HepG2 (cell line): ENCODE data around the gene STAT5A. TPM values are rescaled to one million over a fixed set of nuclear protein-coding genes. Genes with fewer than 3 reads are reported as not detected.

Experiments
- AFF4 ChIP-seq: sonication (generic); formaldehyde crosslinking; IDR thresholded peaks from 2 replicates; pipeline ENCODE4 v1.4.0; 2020; ENCODE audit warnings: missing genetic modification reagents
- CCDC6 ChIP-seq: sonication (generic); formaldehyde crosslinking; IDR thresholded peaks from 2 replicates; pipeline ENCODE4 v1.8.1; 2022; ENCODE audit warnings: mild to moderate bottlenecking, missing genetic modification reagents, moderate library complexity
- EZH2 ChIP-seq: conservative IDR thresholded peaks from 2 replicates; pipeline ENCODE4 v1.6.1; 2012; ENCODE audit warnings: mild to moderate bottlenecking, low read depth, low read length, moderate library complexity
- FOXK1 ChIP-seq: sonication (generic); formaldehyde crosslinking; IDR thresholded peaks from 2 replicates; pipeline ENCODE4 v1.4.0; 2020; ENCODE audit warnings: low read depth, missing genetic modification reagents, borderline replicate concordance
- HIC2 ChIP-seq: sonication (generic); formaldehyde crosslinking; IDR thresholded peaks from 2 replicates; pipeline ENCODE4 v1.9.0; 2022; ENCODE audit warnings: low read depth, missing genetic modification reagents
- IRF2 ChIP-seq: IDR thresholded peaks from 2 replicates; pipeline ENCODE4 v1.6.1; 2018; ENCODE audit warnings: missing genetic modification reagents, missing compliant biosample characterization
- MAF1 ChIP-seq: sonication (generic); formaldehyde crosslinking; IDR thresholded peaks from 2 replicates; pipeline ENCODE4 v1.5.0; 2020; ENCODE audit warnings: missing genetic modification reagents, borderline replicate concordance
- NAIF1 ChIP-seq: sonication (generic); formaldehyde crosslinking; IDR thresholded peaks from 2 replicates; pipeline ENCODE4 v1.5.0; 2020; ENCODE audit warnings: mild to moderate bottlenecking, missing genetic modification reagents, borderline replicate concordance
- POLR2G ChIP-seq: fragments of 200-400 bp; formaldehyde crosslinking; IDR thresholded peaks from 2 replicates; pipeline ENCODE4 v1.6.1; 2018; ENCODE audit warnings: mild to moderate bottlenecking, low read depth, low read length, moderate library complexity
- SIX1 ChIP-seq: sonication (generic); formaldehyde crosslinking; IDR thresholded peaks from 2 replicates; pipeline ENCODE4 v1.4.0; 2020; ENCODE audit warnings: missing genetic modification reagents, borderline replicate concordance
- SMC3 ChIP-seq: IDR thresholded peaks from 2 replicates; pipeline ENCODE4 v1.6.1; 2011; ENCODE audit warnings: low read length, improper control_type of control experiment
- SOX5 ChIP-seq: IDR thresholded peaks from 2 replicates; pipeline ENCODE4 v1.6.1; 2016; ENCODE audit warnings: borderline replicate concordance
- TAF1 ChIP-seq: sonication (generic); formaldehyde crosslinking; IDR thresholded peaks from 2 replicates; pipeline ENCODE4 v1.4.0; 2020; ENCODE audit warnings: missing genetic modification reagents
- TGIF2 ChIP-seq: IDR thresholded peaks from 2 replicates; pipeline ENCODE4 v1.6.1; 2016; ENCODE audit warnings: control low read depth, missing compliant biosample characterization
- ZMYM3 ChIP-seq: sonication (generic); formaldehyde crosslinking; IDR thresholded peaks from 2 replicates; pipeline ENCODE4 v1.5.1; 2020; ENCODE audit warnings: mild to moderate bottlenecking, missing genetic modification reagents
- ZNF20 ChIP-seq: sonication (generic); formaldehyde crosslinking; IDR thresholded peaks from 2 replicates; pipeline ENCODE4 v1.4.0; 2020; ENCODE audit warnings: mild to moderate bottlenecking, moderate library complexity, missing genetic modification reagents
- ZNF354B ChIP-seq: sonication (generic); formaldehyde crosslinking; IDR thresholded peaks from 2 replicates; pipeline ENCODE4 v1.8.0; 2022; ENCODE audit warnings: mild to moderate bottlenecking, missing genetic modification reagents
- ZNF678 ChIP-seq: sonication (generic); formaldehyde crosslinking; IDR thresholded peaks from 2 replicates; pipeline ENCODE4 v1.4.0; 2020; ENCODE audit warnings: mild to moderate bottlenecking, missing genetic modification reagents
- polyA plus RNA-seq, 8 experiments: library from polyadenylated mRNA; depleted of rRNA in 3 of 8; stranded (reverse) in 7 of 8; unstranded in 1 of 8; fragments of >200 nt; fragmentation: Illumina TruSeq in 4 of 8; extraction: Trizol in 4 of 8; gene quantifications; 2 replicates each; pipeline versions ENCODE4 v1.2.1 to v1.2.3, GENCODE V29; 2011 to 2016; ENCODE audit warnings: low read depth in 4 of 8, missing spikeins in 1 of 8, mixed read lengths in 1 of 8; ENCODE audit not compliant: insufficient read depth in 1 of 8
- total RNA-seq, 5 experiments: library from RNA; depleted of rRNA; stranded (reverse); fragments of >200 nt; fragmentation: Illumina TruSeq; extraction: Trizol; gene quantifications; 2 replicates each; pipeline ENCODE4 v1.2.3, GENCODE V29; 2016; ENCODE audit warnings: low read depth in 1 of 5
- TF ChIP-seq, protein P1 (sequence below): sonication (generic); formaldehyde crosslinking; IDR thresholded peaks from 2 replicates; pipeline ENCODE4 v1.4.0; 2020; ENCODE audit warnings: mild to moderate bottlenecking, missing genetic modification reagents

The STAT5A gene
- total and polyA plus RNA-seq, 2 of the 13 experiments (the other 11 are each of a cell fraction or from before 2014, with no cell fraction given) = 1.4 to 4.1 TPM

- TF ChIP-seq ZNF20 (CRISPR knock-in tag) (no peak), FOXK1 (CRISPR knock-in tag) (no peak), NAIF1 (CRISPR knock-in tag) (no peak), AFF4 (CRISPR knock-in tag) (no peak), SOX5 (CRISPR knock-in tag) (peak; percentile 13; the same call in 1 of the 2 replicates), MAF1 (CRISPR knock-in tag) (no peak), POLR2G (no peak), ZNF354B (CRISPR knock-in tag) (no peak), HIC2 (CRISPR knock-in tag) (peak; percentile 32; the same call in 1 of the 2 replicates), SMC3 (no peak), CCDC6 (CRISPR knock-in tag) (no peak), ZNF678 (CRISPR knock-in tag) (no peak), SIX1 (CRISPR knock-in tag) (no peak), TAF1 (CRISPR knock-in tag) (0 out of 2 replicates have a peak, but pooled peaks have one; percentile 26), ZMYM3 (CRISPR knock-in tag) (peak; percentile 78; the same call in 1 of the 2 replicates), IRF2 (CRISPR knock-in tag) (0 out of 2 replicates have a peak, but pooled peaks have one; percentile 30), TGIF2 (CRISPR knock-in tag) (no peak), EZH2 (no peak)
- TF ChIP-seq, protein P1, sequence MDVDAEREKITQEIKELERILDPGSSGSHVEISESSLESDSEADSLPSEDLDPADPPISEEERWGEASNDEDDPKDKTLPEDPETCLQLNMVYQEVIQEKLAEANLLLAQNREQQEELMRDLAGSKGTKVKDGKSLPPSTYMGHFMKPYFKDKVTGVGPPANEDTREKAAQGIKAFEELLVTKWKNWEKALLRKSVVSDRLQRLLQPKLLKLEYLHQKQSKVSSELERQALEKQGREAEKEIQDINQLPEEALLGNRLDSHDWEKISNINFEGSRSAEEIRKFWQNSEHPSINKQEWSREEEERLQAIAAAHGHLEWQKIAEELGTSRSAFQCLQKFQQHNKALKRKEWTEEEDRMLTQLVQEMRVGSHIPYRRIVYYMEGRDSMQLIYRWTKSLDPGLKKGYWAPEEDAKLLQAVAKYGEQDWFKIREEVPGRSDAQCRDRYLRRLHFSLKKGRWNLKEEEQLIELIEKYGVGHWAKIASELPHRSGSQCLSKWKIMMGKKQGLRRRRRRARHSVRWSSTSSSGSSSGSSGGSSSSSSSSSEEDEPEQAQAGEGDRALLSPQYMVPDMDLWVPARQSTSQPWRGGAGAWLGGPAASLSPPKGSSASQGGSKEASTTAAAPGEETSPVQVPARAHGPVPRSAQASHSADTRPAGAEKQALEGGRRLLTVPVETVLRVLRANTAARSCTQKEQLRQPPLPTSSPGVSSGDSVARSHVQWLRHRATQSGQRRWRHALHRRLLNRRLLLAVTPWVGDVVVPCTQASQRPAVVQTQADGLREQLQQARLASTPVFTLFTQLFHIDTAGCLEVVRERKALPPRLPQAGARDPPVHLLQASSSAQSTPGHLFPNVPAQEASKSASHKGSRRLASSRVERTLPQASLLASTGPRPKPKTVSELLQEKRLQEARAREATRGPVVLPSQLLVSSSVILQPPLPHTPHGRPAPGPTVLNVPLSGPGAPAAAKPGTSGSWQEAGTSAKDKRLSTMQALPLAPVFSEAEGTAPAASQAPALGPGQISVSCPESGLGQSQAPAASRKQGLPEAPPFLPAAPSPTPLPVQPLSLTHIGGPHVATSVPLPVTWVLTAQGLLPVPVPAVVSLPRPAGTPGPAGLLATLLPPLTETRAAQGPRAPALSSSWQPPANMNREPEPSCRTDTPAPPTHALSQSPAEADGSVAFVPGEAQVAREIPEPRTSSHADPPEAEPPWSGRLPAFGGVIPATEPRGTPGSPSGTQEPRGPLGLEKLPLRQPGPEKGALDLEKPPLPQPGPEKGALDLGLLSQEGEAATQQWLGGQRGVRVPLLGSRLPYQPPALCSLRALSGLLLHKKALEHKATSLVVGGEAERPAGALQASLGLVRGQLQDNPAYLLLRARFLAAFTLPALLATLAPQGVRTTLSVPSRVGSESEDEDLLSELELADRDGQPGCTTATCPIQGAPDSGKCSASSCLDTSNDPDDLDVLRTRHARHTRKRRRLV (CRISPR knock-in tag) = no peak
Observed at GRCh38 chr17:42304187-42305030, 16.1 kb downstream of the STAT5A start (continued).
